Cardiac fibroblast (primary cell): ENCODE results near the gene LAMB4.
A peak's percentile ranks its signal among the peaks of the same experiment; 100 is the strongest.

Experiments
- DNase-seq, 2 donors: peaks; one replicate each; pipeline versions ENCODE4 v3.0.0 to v3.0.0-alpha.2; 2010; ENCODE audit warnings: low read depth in 2 of 2
- H3K4me3 ChIP-seq, 2 donors: replicated peaks in 1 of 2; 1 replicate in 1 of 2; 2 replicates in 1 of 2; pipeline ENCODE4 v1.5.1; 2011; ENCODE audit warnings: low read depth in 2 of 2, low read length in 2 of 2, mild to moderate bottlenecking in 2 of 2, moderate library complexity in 1 of 2
- TF ChIP-seq, protein P1 (sequence below): IDR thresholded peaks from one replicate; pipeline ENCODE4 v1.5.1; 2011; ENCODE audit warnings: low read depth, mild to moderate bottlenecking, low read length, inconsistent platforms

LAMB4 gene, protein sequence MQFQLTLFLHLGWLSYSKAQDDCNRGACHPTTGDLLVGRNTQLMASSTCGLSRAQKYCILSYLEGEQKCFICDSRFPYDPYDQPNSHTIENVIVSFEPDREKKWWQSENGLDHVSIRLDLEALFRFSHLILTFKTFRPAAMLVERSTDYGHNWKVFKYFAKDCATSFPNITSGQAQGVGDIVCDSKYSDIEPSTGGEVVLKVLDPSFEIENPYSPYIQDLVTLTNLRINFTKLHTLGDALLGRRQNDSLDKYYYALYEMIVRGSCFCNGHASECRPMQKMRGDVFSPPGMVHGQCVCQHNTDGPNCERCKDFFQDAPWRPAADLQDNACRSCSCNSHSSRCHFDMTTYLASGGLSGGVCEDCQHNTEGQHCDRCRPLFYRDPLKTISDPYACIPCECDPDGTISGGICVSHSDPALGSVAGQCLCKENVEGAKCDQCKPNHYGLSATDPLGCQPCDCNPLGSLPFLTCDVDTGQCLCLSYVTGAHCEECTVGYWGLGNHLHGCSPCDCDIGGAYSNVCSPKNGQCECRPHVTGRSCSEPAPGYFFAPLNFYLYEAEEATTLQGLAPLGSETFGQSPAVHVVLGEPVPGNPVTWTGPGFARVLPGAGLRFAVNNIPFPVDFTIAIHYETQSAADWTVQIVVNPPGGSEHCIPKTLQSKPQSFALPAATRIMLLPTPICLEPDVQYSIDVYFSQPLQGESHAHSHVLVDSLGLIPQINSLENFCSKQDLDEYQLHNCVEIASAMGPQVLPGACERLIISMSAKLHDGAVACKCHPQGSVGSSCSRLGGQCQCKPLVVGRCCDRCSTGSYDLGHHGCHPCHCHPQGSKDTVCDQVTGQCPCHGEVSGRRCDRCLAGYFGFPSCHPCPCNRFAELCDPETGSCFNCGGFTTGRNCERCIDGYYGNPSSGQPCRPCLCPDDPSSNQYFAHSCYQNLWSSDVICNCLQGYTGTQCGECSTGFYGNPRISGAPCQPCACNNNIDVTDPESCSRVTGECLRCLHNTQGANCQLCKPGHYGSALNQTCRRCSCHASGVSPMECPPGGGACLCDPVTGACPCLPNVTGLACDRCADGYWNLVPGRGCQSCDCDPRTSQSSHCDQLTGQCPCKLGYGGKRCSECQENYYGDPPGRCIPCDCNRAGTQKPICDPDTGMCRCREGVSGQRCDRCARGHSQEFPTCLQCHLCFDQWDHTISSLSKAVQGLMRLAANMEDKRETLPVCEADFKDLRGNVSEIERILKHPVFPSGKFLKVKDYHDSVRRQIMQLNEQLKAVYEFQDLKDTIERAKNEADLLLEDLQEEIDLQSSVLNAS (N-terminal part only)

DNA sequence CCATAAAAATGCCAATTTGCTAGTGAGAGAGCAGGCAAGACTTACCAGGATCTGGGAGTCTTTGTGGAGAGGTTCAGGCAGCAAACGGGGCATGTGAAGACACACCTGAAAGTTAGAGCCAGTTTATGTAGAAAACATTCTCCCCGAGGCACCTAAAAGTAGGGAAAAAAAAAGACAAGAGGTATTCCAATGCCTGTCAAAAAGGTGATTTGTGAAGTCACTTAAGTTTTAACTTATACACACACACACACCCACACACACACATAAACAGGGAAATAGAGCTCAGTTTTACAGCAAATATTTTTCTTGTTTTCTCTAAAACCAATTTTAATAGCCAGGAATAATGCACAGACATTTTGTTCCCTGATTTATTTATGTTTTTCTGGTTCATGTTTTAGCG lies at the start of gene LAMB4:
LAMB4 (minus strand) TSS at position 101 of the 400 bp plus-strand sequence. CDS start 7,197 bp downstream, outside the sequence.
- DNase-seq, result no peak
- no peak within 1 kb of the TSS for H3K4me3 ChIP-seq
- TF ChIP-seq, protein P1, sequence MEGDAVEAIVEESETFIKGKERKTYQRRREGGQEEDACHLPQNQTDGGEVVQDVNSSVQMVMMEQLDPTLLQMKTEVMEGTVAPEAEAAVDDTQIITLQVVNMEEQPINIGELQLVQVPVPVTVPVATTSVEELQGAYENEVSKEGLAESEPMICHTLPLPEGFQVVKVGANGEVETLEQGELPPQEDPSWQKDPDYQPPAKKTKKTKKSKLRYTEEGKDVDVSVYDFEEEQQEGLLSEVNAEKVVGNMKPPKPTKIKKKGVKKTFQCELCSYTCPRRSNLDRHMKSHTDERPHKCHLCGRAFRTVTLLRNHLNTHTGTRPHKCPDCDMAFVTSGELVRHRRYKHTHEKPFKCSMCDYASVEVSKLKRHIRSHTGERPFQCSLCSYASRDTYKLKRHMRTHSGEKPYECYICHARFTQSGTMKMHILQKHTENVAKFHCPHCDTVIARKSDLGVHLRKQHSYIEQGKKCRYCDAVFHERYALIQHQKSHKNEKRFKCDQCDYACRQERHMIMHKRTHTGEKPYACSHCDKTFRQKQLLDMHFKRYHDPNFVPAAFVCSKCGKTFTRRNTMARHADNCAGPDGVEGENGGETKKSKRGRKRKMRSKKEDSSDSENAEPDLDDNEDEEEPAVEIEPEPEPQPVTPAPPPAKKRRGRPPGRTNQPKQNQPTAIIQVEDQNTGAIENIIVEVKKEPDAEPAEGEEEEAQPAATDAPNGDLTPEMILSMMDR, result no peak

DNA sequence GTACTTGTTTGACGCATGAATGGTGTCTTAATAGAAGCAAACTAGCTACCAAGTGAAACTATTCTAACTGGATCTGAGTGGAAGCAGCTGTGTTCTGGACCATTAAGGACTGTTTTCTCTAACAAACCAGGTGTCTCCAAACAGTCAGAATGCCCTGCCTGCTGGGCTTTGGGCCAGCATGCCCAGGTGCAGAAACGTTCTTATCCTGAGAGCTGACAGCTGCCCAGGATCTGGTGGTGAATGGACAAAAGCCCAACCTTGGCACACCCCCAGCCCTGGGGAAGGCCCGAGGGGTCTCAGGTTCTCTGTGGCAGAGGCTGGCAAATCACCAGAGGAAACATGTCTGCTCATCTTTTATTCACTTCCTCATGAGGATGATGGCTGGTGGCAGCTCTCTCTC lies 48.2 kb upstream of the LAMB4 start:
- TF ChIP-seq, protein P1, result no peak
- no peak overlapping the region for H3K4me3 ChIP-seq
- no peak for DNase-seq

DNA sequence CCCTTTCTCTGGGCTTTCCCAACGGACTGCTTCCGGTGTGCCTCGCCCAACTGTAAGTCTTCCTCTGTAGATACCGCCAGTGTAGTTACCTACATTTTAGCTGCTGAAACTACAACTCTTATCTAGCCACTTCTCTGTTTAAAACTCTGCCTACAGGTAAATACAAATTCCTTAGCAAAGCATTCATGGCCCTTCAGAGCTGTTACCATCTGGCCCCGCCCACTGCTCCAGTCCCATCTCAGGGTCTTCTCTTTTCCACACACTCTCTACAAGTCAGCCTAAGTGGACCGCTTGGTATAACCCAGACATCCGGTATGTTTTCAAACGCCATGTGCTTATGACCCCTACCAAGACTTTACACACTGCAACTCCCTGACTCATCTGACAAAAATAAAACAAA lies 41.0 kb upstream of the LAMB4 start:
- TF ChIP-seq, protein P1, result no peak
- DNase-seq, result no peak
- no peak overlapping the region for H3K4me3 ChIP-seq

DNA sequence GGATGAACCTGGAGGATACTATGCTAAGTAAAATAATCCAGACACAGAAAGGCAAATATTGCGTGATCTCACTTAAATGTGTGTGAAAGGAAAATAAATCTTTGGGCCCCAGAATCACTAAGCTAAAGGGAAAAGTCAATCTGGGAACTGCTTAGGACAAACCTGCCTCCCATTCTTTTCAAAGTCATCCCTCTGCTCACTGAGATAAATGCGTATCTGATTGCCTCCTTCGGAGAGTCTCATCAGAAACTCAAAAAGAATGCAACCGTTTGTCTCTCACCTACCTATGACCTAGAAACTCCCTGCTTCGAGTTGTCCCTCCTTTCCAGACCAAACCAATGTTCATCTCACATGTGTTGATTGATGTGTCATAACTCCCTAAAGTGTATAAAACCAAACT lies 40.1 kb upstream of the LAMB4 start:
- no peak for DNase-seq
- no peak overlapping the region for H3K4me3 ChIP-seq
- TF ChIP-seq, protein P1, result no peak

DNA sequence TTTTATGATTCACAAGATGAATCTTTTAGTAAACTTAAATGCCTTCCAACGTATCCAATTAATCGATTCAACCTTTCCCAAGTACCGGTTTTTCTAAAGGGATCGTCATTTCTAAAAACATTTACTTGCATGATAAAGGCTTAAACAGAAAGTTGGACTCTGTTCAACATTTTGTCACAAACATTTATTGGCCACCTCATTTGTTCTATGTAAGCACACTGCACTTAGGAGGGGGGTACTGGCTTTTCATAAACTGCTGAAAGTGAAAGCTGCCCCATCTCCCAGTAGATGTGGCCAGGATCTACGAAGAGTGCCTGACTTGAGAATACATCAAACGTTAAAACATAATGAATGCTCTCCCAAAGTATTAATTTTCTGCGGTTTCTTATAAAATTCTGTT lies 37.3 kb upstream of the LAMB4 start:
- no peak overlapping the region for H3K4me3 ChIP-seq
- DNase-seq, result peak; percentile 31 to 70
- TF ChIP-seq, protein P1, result no peak

DNA sequence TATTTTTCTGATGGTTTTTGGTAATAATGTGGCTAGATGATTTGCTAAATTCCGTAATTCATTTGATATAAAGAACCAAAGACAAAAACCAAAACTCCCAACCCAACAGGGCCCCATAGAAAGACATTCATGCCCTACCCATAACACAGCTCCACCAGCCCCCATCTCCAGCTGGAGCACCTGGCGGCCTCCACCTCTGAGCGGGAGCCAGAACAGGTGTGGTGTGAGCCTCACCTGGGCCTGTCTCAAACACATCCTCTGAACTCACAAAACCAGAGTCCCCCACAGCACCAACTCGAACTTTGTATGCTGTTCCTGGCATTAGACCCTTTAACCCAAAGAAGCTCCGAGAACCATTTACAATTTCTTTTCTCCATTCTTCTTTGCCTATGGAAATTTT lies 36.5 kb upstream of the LAMB4 start:
- no peak overlapping the region for H3K4me3 ChIP-seq
- no peak for DNase-seq
- TF ChIP-seq, protein P1, result no peak
